ENCODE measurements around the gene POLR2I. TPM values are rescaled to one million over a fixed set of nuclear protein-coding genes. Genes with fewer than 3 reads are reported as not detected.

The POLR2I gene
- total and polyA plus RNA-seq, 2 experiments from 2014 or later, result 94.0 to 413 TPM

- Mint-ChIP-seq H3K27ac (peak overlapping the region; percentile 98; the same call in 1 of the 2 replicates), H3K36me3 (ENCODE audit: low read depth) (peaks cover 43% of the 10 kb centered on the region)
- DNase-seq (ENCODE audit: low spot score), result no peak
These were observed 1.2 kb downstream of the POLR2I start for GRCh38 chr19:36113425-36113824.

More at GRCh38 chr19:36113425-36113824, 1.2 kb downstream of the POLR2I start:
- TF ChIP-seq JUNB (IDR thresholded peaks at IDR 0.05; ENCODE audit: unreplicated experiment) (no peak), ZNF462 (CRISPR knock-in tag; IDR thresholded peaks at IDR 0.05) (no peak), ZNF331 (CRISPR knock-in tag; IDR thresholded peaks at IDR 0.05; ENCODE audit: low read depth) (no peak)
- peaks cover 26% of the 10 kb centered on the region for H3F3A ChIP-seq (replicated peaks; ENCODE audit: low read depth)
- peak overlapping the region; percentile 98 for H3K4me3 ChIP-seq
- peaks cover 31% of the 10 kb centered on the region for H3K4me1 Mint-ChIP-seq
- H3K27me3 ChIP-seq (ENCODE audit: insufficient read depth), result no peaks in the 10 kb centered on the region
- H2AFZ ChIP-seq, result no peak overlapping the region
- no peaks in the 10 kb centered on the region; the same call in 1 of the 2 replicates for H3K36me3 ChIP-seq (ENCODE audit: insufficient read depth)
- ATAC-seq, result no peak
- H3K9me2 ChIP-seq (ENCODE audit: insufficient read depth), result no peaks in the 10 kb centered on the region
- no peaks in the 10 kb centered on the region; the same call in 2 of the 3 replicates for H3K9me3 Mint-ChIP-seq
- peaks cover 22% of the 10 kb centered on the region for H3K79me2 ChIP-seq (replicated peaks; ENCODE audit: insufficient read depth)
- peaks cover 22% of the 10 kb centered on the region for H3K27me3 Mint-ChIP-seq (ENCODE audit: insufficient read depth, low read depth, poor library complexity)
- peaks cover 10% of the 10 kb centered on the region; the same call in 1 of the 2 replicates for H4K20me1 ChIP-seq (replicated peaks; ENCODE audit: insufficient read depth)
- peaks cover 20% of the 10 kb centered on the region for H3K4me1 ChIP-seq (ENCODE audit: insufficient read depth)
- peak overlapping the region; percentile 99 for H3K4me3 Mint-ChIP-seq
- peak overlapping the region; percentile 99 for H3K4me2 ChIP-seq
- H3K27ac ChIP-seq (ENCODE audit: low read depth), result no peak overlapping the region
